HG02571 (cell line): ENCODE measurements around the gene OR2B2.

Experiments used
- ATAC-seq: cut with Tn5 transposase; IDR thresholded peaks from one replicate; pipeline ENCODE4 v1.9.1; 2021; ENCODE audit warnings: mild to moderate bottlenecking, moderate library complexity; ENCODE audit not compliant: unreplicated experiment

The OR2B2 gene

GRCh38 chr6:27893836-27894807 lies 18.1 kb downstream of the OR2B2 start:
- no peak for ATAC-seq

- ATAC-seq = peak; percentile 46
Observed at GRCh38 chr6:27893059-27893835, 18.9 kb downstream of the OR2B2 start.

- ATAC-seq = no peak
Observed at GRCh38 chr6:27892649-27893058, 19.5 kb downstream of the OR2B2 start.

GRCh38 chr6:27891320-27891875 lies 20.8 kb downstream of the OR2B2 start:
- no peak for ATAC-seq

GRCh38 chr6:27890445-27891319 lies 21.5 kb downstream of the OR2B2 start:
- peak; percentile 39 for ATAC-seq

GRCh38 chr6:27889628-27890444 lies 22.4 kb downstream of the OR2B2 start:
- no peak for ATAC-seq

GRCh38 chr6:27889275-27889627 lies 22.9 kb downstream of the OR2B2 start:
- no peak for ATAC-seq

GRCh38 chr6:27888566-27888965 lies 23.6 kb downstream of the OR2B2 start:
- ATAC-seq = no peak

GRCh38 chr6:27886073-27886472 lies 26.1 kb downstream of the OR2B2 start:
- ATAC-seq = no peak

- no peak for ATAC-seq
Observed at GRCh38 chr6:27883136-27883535, 29.1 kb downstream of the OR2B2 start.

GRCh38 chr6:27882624-27883023 lies 29.6 kb downstream of the OR2B2 start:
- ATAC-seq = no peak

GRCh38 chr6:27879837-27880236 lies 32.4 kb downstream of the OR2B2 start:
- ATAC-seq = no peak

- no peak for ATAC-seq
Observed at GRCh38 chr6:27874016-27874415, 38.2 kb downstream of the OR2B2 start.

- ATAC-seq = no peak
Observed at GRCh38 chr6:27873021-27873940, 38.9 kb downstream of the OR2B2 start.

- no peak for ATAC-seq
Observed at GRCh38 chr6:27872642-27873020, 39.6 kb downstream of the OR2B2 start.

- peak; percentile 43 for ATAC-seq
Observed at GRCh38 chr6:27871924-27872638, 40.1 kb downstream of the OR2B2 start.

- no peak for ATAC-seq
Observed at GRCh38 chr6:27870291-27870870, 41.8 kb downstream of the OR2B2 start.

- no peak for ATAC-seq
Observed at GRCh38 chr6:27868311-27868710, 43.9 kb downstream of the OR2B2 start.
